ENCODE measurements around the gene CYTH4.

- TF ChIP-seq CTCF (IDR thresholded peaks at IDR 0.05 in 2 of 3, conservative IDR thresholded peaks at IDR 0.05 in 1 of 3; ENCODE audit: control insufficient read depth in 2 of 3, extremely low read depth in 1 of 3, insufficient read depth in 1 of 3, low read depth in 3 of 3, low read length in 3 of 3): no peak
- no peak for TF ChIP-seq CHD1 (IDR thresholded peaks at IDR 0.05; ENCODE audit: low read depth, low read length)
- no peak for TF ChIP-seq MXI1 (IDR thresholded peaks at IDR 0.05; ENCODE audit: low read depth, low read length)
These were observed 51.6 kb downstream of the CYTH4 start for GRCh38 chr22:37333724-37334460.

Measured in GM12878 (cell line).